HG02852 (cell line): ENCODE data around the gene SRRT.
"Not testable (repeated sequence)": the region's sequence is repeated elsewhere in the genome, so short reads cannot be mapped to it uniquely, and the experiment has no call there.

Experiments used
- ATAC-seq: cut with Tn5 transposase; IDR thresholded peaks from one replicate; pipeline ENCODE4 v1.9.1; 2021; ENCODE audit warnings: mild to moderate bottlenecking, moderate library complexity; ENCODE audit not compliant: unreplicated experiment

Gene SRRT

GRCh38 chr7:100923616-100924015 lies 48.7 kb downstream of the SRRT start:
- not testable (repeated sequence) for ATAC-seq

- no peak for ATAC-seq
Measured at GRCh38 chr7:100929808-100930174, 54.9 kb downstream of the SRRT start.

GRCh38 chr7:100933734-100934133 lies 58.8 kb downstream of the SRRT start:
- no peak for ATAC-seq

- ATAC-seq, result not testable (repeated sequence)
Measured at GRCh38 chr7:100935381-100935780, 60.5 kb downstream of the SRRT start.

GRCh38 chr7:100936167-100936566 lies 61.3 kb downstream of the SRRT start:
- not testable (repeated sequence) for ATAC-seq
